ENCODE measurements around the gene IP6K1.

DNA sequence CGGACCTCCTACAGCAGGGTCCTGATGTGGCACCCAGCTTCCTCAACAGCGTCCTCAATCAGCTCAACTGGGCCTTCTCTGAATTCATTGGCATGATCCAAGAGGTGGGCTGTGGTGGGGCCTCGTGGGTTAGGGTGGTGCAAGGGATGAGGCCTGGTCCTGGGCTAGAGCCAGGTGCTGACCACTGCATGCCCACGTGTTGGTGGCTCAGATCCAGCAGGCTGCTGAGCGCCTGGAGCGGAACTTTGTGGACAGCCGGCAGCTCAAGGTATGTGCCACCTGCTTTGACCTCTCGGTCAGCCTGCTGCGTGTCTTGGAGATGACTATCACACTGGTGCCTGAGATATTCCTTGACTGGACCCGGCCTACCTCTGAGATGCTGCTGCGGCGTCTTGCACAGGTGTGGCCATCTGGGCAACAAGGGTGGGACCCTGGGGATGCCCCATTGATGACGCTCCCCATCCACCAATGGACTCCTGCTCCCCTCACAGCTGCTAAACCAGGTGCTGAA is 70.7 kb downstream of the IP6K1 start:
- TF ChIP-seq, protein P1, sequence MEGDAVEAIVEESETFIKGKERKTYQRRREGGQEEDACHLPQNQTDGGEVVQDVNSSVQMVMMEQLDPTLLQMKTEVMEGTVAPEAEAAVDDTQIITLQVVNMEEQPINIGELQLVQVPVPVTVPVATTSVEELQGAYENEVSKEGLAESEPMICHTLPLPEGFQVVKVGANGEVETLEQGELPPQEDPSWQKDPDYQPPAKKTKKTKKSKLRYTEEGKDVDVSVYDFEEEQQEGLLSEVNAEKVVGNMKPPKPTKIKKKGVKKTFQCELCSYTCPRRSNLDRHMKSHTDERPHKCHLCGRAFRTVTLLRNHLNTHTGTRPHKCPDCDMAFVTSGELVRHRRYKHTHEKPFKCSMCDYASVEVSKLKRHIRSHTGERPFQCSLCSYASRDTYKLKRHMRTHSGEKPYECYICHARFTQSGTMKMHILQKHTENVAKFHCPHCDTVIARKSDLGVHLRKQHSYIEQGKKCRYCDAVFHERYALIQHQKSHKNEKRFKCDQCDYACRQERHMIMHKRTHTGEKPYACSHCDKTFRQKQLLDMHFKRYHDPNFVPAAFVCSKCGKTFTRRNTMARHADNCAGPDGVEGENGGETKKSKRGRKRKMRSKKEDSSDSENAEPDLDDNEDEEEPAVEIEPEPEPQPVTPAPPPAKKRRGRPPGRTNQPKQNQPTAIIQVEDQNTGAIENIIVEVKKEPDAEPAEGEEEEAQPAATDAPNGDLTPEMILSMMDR (IDR thresholded peaks at IDR 0.05; ENCODE audit: borderline replicate concordance, extremely low read depth, low read length, poor library complexity, severe bottlenecking) = no peak
- TF ChIP-seq EZH2 (IDR thresholded peaks at IDR 0.05; ENCODE audit: borderline replicate concordance, low read depth, low read length, severe bottlenecking) = no peak
